GM18858 (cell line): ENCODE data around the gene PHETA1.
"Not testable (repeated sequence)": the region's sequence is repeated elsewhere in the genome, so short reads cannot be mapped to it uniquely, and the experiment has no call there.

ENCODE experiments used
- ATAC-seq: cut with Tn5 transposase; IDR thresholded peaks from one replicate; pipeline ENCODE4 v1.9.1; 2021; ENCODE audit not compliant: unreplicated experiment

Gene PHETA1

GRCh38 chr12:111352296-111352993 is 16.4 kb downstream of the PHETA1 start:
- no peak for ATAC-seq

- ATAC-seq: no peak
Measured at GRCh38 chr12:111351026-111351425, 17.9 kb downstream of the PHETA1 start.

GRCh38 chr12:111349748-111350520 is 19.0 kb downstream of the PHETA1 start:
- ATAC-seq: no peak

GRCh38 chr12:111349101-111349747 is 19.7 kb downstream of the PHETA1 start:
- ATAC-seq: no peak

GRCh38 chr12:111347891-111348644 is 20.8 kb downstream of the PHETA1 start:
- ATAC-seq: no peak

- ATAC-seq: no peak
Measured at GRCh38 chr12:111344254-111344875, 24.5 kb downstream of the PHETA1 start.

GRCh38 chr12:111343181-111343580 is 25.7 kb downstream of the PHETA1 start:
- no peak for ATAC-seq

GRCh38 chr12:111342376-111342775 is 26.5 kb downstream of the PHETA1 start:
- no peak for ATAC-seq

- no peak for ATAC-seq
Measured at GRCh38 chr12:111341426-111342065, 27.3 kb downstream of the PHETA1 start.

- ATAC-seq: not testable (repeated sequence)
Measured at GRCh38 chr12:111340680-111341079, 28.2 kb downstream of the PHETA1 start.

- no peak for ATAC-seq
Measured at GRCh38 chr12:111340231-111340630, 28.7 kb downstream of the PHETA1 start.

- ATAC-seq: no peak
Measured at GRCh38 chr12:111339321-111339938, 29.5 kb downstream of the PHETA1 start.

GRCh38 chr12:111338096-111338495 is 30.8 kb downstream of the PHETA1 start:
- no peak for ATAC-seq

GRCh38 chr12:111337371-111337770 is 31.5 kb downstream of the PHETA1 start:
- ATAC-seq: no peak

- ATAC-seq: not testable (repeated sequence)
Measured at GRCh38 chr12:111336411-111336810, 32.5 kb downstream of the PHETA1 start.

GRCh38 chr12:111335811-111336210 is 33.1 kb downstream of the PHETA1 start:
- ATAC-seq: no peak

- not testable (repeated sequence) for ATAC-seq
Measured at GRCh38 chr12:111335301-111335700, 33.6 kb downstream of the PHETA1 start.

GRCh38 chr12:111334393-111334915 is 34.4 kb downstream of the PHETA1 start:
- ATAC-seq: no peak
